G401 (cell line): Measurements from ENCODE around the gene PKM. TPM values are rescaled to one million over a fixed set of nuclear protein-coding genes. Genes with fewer than 3 reads are reported as not detected.
"Not testable (repeated sequence)": the region's sequence is repeated elsewhere in the genome, so short reads cannot be mapped to it uniquely, and the experiment has no call there.

Source experiments
- DNase-seq: peaks from one replicate; pipeline ENCODE4 v3.0.0-alpha.2; 2015; ENCODE audit warnings: low spot score
- in situ Hi-C: cut with HindIII; loops from 2 replicates; pipeline ENCODE4 v1.10.0; 2016; ENCODE audit warnings: low sequenced_read_pairs, mixed read lengths
- total RNA-seq: library from RNA; depleted of rRNA; stranded (reverse); fragments of >200 nt; shearing (Covaris generic); gene quantifications from 2 replicates; pipeline ENCODE4 v1.2.3, GENCODE V29; 2014; rRNA removed

PKM gene
- 1,858 and 2,103 TPM in 2 replicates for total RNA-seq

DNA sequence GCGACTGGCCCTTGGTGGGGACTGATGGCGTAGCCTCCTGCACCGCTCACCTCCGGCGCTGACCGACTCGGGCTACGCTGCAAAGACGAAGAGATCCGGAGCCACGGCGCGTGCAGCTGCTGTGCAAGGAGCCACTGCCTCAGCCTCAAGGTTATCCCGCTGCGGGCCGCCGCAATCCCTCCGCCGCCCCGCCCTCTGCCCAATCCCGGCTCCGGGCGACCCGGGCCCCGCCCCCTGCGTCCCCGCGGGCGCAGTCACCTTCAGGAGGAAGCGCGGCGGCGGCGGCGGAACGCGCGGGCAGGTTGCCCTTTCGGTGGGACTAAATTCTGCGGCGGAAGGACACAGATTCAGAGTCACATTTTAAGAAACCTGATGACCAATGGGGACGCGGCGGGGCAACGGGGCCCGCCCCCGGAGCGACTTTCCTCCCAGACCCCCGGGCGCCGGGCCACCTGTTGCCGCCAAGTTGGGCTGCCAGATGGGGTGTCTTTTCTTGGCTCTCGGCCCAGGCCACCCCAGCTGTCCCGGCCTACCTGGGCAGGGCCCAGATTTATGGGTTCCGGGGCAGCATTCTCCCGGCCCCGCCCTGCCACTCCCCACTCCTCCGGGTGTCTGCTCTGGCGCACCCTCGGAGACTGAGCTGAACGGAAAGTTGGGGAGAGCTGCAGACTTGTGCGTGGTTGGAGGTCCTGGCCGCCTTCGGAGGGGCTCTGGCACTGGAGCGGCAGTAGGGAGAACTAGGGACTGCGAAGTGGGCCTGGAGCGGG is at the start of gene PKM:
Gene PKM (minus strand): TSS at position 125 of the 767 bp plus-strand sequence. CDS start 12,093 bp downstream, outside the sequence.
- peak; percentile 93 for DNase-seq
- in situ Hi-C loops, result no loop called here

DNA sequence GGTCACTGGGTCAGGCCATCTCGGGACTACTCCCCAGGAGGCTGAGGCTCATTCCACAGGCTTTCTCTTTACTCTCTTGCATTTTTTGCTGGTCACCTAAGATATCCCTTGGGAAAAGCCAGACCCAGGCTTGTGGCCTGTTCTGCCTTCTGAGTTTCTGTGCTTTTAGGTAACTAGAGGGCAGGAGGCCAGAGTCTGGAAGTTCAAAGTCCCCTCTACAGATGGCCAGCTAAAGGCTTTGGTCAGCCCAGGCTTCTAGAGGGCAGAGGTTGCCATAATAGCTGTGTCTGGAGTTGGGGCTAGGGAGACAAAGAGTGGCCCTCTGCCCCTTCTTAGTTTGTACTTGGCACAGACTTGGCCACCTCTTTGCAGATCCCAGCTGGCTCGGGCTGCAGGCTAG is 49.8 kb upstream of the PKM start:
- no peak for DNase-seq
- in situ Hi-C loops, result no loop called here

DNA sequence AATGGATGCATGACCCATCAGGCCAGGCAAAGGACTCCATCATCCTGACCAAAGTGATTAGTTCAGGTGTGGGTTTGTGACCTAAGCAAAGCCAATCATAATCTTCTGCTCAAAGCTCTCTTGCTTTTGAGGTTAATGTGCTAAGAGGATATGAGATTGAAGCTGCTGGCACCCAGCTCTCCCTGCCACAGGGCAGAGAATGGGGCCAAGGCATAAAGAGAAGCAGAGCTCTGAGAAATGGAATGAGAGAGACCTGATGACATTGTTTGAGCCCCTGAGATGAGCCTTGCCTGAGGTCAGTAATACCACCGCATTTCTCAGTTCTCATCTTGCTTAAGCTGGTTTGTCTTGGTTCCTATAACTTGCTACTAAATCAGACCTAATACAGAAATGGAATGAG is 47.7 kb upstream of the PKM start:
- in situ Hi-C loops, result no loop called here
- no peak for DNase-seq

DNA sequence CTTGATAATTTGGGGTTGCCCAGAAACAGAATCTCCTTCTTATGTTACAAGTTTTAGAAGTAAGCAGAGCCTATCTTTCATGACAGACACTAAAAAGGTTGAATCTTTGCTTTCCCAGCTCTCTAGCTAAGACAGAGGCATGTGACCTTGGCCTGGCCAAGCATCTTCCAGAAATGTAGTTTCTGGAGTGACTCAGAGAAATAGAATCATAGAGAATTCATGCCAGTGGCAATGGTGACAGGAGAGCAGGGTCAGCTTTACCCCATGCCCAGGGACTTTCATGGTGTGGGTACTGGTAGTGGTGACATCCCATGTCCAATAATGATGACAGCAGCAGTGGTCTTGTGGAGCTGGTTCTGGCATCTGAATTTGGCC is 45.3 kb upstream of the PKM start:
- DNase-seq, result no peak
- in situ Hi-C loops, result no loop called here

DNA sequence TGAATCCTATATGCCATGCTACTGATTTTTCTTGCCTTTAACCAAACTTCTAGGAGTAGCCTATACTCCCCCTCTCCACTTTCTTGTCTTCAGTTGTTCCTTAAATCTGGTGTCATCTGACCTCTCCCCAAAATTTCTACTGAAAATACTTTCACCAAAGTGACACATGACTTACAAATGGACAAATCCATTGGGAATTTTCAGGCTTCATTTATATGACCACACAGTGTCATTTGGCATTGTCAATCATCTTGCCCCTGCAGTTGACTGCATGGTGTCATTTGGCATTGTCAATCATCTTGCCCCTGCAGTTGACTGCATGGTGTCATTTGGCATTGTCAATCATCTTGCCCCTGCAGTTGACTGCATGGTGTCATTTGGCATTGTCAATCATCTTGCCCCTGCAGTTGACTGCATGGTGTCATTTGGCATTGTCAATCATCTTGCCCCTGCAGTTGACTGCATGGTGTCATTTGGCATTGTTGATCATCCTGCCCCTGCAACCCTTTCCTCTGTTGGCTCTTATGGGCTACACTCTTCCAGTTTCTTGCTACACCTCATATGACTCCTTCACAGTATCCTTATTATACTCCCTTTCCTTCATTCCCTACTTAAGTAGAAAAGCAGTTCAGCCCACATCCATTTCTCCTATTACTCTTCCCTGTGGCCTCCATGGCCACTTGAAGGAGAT is 44.8 kb upstream of the PKM start:
- in situ Hi-C loops, DNase-seq: not testable (repeated sequence)

DNA sequence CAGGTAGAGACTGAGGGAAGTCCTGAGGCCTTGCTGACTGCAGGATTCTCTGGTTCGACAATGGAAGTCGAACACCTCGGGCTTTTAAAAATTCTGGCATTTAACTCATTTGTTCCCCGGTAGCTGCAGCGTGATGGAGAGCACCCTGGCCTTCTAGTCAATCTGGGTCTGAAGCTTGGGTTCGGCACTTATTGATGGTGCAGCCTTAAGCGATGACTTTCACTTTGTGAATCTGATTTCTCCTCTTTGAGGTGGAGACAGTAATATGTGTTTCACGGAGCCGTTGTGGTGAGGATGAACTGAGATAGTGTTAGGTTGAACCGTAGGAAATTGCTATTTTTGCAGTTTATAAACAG is 42.0 kb upstream of the PKM start:
- DNase-seq, result no peak
- in situ Hi-C loops, result no loop called here

DNA sequence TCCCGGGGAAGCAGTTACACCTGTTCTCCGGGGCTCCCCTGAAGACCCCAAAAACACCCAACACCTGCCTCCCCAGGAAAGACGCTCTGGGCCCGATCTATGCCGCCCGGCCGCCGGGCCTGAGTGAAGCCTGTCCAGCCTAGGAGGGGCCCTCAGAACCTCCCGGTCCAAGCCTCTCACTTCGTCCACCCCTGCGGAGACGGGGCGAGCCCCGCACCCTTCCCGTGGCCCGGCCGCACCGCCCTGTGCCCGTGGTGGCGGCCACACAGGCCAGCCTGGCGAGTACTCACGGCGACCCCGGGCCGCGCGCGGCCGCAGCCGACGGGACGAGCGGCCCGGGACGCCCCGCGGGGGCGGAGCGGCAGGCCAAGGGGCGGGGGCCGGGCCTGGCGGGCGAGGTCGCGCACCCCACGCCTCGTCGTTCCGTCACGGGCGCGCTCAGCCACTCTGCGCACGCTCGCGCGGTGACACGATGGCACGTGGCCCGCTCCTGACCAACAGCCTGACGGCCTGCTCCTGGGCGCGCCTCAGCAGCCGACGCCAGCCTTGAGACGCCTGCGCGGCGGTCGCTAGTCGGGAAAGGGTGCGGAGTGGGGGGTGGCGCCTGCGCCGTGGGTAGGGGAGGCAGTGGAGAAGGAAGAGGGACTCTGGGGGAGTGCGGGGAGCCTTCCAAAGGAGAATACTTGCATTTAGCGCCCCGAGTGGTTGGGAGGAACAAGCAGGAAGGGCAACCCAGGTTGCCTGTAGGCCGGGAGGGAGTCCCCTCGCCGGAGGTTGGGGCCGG is 41.4 kb upstream of the PKM start, which contains the start of gene PARP6:
Gene PARP6 (minus strand): TSS at position 342 of the 784 bp plus-strand sequence. CDS start 5,077 bp downstream, outside the sequence.
- in situ Hi-C loops, result no loop called here

DNA sequence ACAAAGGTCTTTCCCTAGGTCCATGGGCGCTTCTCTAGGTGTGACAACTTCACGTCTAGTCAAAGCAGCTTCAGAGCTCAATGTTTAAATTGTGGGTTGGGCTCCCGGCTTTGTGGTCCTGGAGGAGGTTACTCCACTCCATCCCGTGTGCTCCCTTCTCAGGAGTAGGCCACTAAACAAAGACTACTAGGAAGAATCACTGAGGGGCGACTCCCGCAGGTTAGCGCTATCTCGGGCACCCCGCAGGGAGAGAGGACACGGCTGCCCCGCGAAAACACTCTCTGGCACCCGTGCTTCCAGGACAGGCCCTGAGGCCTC is 40.9 kb upstream of the PKM start:
- peak; percentile 26 for DNase-seq
- in situ Hi-C loops, result no loop called here

More for the DNA sequence above, 41.4 kb upstream of the PKM start, which contains the start of gene PARP6:
- DNase-seq, result peak; percentile 98

DNA sequence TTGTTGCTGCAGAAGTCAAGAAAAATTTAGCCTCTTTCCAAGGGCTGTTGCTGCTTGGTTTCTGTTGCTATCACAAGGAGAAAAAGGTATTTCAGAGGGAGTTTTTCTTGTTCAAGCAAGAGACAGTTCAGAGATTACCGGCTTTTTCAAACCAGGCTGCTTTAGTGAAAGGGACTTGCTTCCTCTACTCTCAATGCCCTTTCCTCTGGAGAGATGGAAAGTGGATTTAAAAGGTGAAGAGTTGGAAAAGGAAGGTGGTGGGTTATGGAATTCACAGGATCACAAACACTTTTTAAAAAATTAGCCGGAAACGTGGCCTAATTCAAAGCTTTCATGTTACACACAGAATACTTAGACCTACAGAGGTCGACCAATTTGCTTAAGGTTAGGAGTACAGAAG is 40.2 kb upstream of the PKM start:
- DNase-seq, result no peak
- in situ Hi-C loops, result no loop called here

DNA sequence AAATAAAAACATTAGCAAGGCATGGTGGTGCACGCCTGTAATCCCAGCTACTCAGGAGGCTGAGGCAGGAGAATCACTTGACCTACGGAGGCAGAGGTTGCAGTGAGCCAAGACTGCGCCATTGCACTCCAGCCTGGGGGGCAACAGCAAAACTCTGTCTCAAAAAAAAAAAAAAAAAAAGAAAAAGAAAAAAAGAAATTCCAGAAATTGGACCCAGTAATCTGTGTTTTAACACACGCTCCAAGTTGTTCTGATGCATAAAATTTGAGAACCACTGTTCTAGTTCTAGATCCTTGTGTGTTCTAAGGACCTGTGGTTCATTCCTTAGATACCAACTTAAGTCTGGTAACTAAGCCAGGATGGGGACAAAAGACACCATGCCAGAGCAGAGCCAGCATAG is 38.7 kb upstream of the PKM start:
- in situ Hi-C loops, result no loop called here
- no peak for DNase-seq

DNA sequence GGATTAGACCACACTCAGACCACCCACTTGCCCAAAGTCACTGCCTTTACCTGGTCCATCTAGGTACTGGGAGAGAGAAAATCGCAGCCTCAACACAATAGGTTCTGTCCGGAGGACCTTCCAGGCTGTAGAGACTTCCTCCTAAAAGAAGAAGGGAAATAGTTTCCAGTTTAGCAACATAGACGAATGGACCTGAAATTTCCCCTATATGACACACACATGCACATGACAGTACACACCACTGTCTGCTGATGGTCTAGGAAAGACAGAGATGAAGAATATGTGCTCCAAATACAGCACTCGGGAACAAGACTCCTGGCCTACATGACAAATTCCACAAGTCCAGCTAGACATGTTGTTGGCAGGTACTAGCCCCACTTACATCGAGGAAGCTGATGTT is 34.0 kb upstream of the PKM start:
- no peak for DNase-seq
- in situ Hi-C loops, result no loop called here

DNA sequence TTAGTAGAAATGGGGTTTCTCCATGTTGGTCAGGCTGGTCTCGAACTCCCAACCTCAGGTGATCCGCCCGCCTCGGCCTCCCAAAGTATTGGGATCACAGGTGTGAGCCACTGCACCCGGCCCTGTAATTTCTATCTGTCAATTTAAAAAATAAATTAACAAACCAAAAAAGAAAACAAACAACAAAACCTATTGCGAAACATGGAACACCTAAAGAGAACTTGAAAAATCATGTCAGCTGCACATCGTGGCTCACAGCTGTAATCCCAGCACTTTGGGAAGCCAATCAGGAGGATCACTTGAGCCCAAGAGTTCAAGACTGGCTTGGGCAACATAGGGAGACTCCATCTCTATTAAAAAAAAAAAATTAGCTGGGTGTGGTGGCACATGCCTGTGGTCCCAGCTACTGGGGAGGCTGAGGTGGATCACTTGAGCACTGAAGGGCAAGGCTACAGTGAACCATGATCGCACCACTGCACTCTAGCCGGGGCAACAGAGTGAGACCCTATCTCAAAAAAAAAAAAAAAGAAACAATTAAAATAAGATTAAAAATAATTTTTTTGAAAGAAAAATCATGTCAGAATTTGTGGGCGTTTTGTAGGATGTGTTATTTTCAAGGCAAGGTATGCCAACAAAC is 21.8 kb upstream of the PKM start:
- no peak for DNase-seq
- in situ Hi-C loops, result no loop called here

DNA sequence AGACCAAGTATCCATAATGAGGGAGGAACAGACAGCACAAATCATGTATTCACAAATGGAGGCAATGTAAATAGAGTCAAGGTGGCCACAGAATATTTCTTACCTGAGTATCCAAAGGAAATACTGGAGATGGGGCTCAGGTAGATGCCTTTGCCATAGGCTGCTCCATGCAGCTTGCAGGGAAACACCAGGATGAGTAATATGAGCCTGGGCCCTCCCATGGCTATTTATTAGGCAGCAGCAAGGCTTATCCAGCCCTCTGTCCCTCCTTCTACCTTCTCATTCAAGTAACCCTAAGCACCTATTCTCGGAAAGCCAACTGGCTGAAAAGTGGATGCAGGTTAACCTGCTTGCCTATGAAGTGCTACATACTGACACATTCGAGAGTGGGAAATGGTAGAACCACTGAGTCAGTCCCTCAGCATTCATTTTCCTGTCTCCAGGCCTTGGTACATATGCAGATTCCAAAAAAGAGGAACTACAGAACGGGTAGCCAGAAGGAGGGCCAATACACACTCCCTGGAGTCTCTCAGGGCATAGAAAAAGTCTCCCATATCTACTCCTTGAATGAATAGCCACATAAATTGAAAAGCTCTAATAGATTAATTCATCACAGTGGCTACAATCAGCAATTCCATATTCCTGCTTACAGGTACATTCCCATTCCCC is 18.3 kb upstream of the PKM start:
- in situ Hi-C loops, result no loop called here

DNA sequence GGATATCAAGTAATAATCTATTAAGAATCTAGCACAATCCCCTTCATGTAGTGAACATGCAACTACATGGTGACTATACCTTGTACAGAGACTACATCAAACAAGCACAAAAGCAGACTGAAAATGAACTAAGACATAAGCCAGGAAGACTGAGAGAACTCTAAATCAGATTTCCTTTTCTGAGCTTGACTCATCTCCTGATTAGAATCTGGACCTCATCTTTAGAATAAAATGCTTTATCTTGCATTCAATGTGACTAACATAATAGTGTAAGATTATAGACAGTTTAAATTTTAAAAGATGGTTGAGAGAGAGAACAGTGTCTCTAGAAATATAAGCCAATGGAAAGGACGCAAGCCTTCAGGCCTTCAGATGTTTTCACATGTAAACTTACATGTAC is 17.5 kb upstream of the PKM start:
- DNase-seq, result no peak
- in situ Hi-C loops, result no loop called here

More for the DNA sequence above, 18.3 kb upstream of the PKM start:
- DNase-seq, result no peak

DNA sequence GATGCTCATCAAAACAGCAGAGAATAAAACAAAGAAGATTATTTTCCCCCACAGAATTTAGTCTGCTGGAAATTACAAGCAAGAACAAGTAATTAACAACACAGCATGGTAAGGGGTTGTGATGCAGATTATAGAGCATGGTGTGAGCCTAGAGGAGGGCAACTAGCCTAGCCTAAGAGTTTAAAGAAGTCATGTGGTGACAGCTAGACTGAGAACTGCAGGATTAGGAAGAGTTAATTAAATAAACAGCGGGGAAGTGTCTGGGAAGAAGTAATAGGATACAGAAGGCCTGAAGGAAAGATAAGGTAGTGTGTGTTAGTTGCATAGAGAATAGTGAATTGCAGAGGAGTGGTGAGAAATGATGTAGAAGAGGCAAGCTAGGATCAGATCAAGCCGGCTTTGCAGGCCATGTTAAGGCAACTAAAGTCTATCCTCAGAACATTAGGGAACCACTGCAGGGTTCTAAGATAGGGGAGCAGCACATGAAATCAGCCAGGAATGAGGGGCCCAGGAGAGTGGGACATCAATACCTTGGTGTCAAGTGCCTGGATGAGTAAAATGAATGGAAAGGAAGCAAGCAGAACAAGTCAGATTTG is 11.9 kb upstream of the PKM start:
- in situ Hi-C loops, result no loop called here
- no peak for DNase-seq

DNA sequence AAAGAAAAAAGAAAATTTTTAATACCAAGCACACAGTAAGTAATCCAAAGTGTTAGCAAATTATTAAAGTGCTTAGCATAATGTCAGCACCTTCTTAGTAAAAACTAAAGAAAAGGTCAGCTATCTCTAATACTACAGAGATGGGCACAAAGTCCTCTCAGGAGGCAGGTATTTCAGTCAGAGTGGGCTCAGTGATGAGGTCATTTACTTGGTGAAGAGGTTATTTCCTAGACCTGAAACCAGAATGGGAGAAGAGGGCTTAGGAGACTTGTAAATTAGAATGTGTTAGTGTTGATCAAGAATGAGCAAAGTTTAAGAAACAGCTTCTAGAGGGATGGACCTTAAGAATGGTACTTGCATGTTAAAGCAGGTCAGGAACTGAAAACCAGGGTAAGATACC is 8.7 kb upstream of the PKM start:
- in situ Hi-C loops, result no loop called here
- no peak for DNase-seq

DNA sequence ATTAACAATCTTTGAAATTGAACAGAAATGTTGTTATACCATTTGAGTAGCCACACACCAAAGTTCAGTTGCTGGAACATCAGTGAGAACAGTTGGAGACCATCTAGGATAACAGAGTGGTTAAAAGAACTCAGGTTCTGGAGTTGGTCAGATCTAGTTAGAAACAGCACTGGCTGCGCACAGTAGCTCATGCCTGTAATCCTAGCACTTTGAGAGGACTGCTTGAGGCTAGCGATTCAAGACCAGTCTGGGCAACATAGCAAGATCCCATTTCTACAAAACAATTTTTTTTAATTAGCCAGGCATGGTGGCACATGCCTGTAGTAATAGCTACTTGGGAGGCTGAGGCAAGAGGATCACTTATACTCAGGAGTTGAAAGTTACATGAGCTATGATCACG is 7.6 kb upstream of the PKM start:
- in situ Hi-C loops, result no loop called here

DNA sequence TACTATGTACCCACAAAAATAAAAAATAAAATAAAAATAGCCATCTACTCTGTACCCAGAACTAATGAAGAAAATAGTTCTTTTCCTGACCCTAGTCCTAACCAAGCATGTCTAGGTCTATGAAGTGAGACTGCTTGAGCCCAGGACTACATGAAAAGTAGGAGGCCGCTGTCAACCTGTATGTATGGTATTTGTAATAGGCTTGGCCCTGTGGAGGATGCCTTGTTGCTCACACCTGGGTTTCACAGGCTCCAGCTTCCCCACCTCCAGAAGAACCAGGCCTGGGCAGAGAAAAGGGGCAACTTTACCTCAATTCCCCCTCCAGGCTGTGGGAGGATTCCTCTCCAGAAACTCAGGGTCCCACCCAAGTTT is 6.8 kb upstream of the PKM start:
- DNase-seq, result no peak
- in situ Hi-C loops, result no loop called here

More for the DNA sequence above, 7.6 kb upstream of the PKM start:
- DNase-seq, result no peak
